Glutamatergic neuron (in vitro differentiated cells): Measurements from ENCODE around the gene COMMD10. TPM values are rescaled to one million over a fixed set of nuclear protein-coding genes. Genes with fewer than 3 reads are reported as not detected.

ENCODE experiments used
- DNase-seq: peaks from one replicate; pipeline ENCODE4 v3.0.0; 2022
- H3K27ac Mint-ChIP-seq: one replicate; pipeline ENCODE4 v1.8.0; 2020; ENCODE audit warnings: mild to moderate bottlenecking, mixed read lengths, inconsistent platforms; ENCODE audit not compliant: unreplicated experiment
- H3K27me3 Mint-ChIP-seq: one replicate; pipeline ENCODE4 v1.8.0; 2020; ENCODE audit warnings: mild to moderate bottlenecking, moderate library complexity, mixed read lengths, inconsistent platforms; ENCODE audit not compliant: unreplicated experiment
- H3K36me3 Mint-ChIP-seq: one replicate; pipeline ENCODE4 v1.8.0; 2020; ENCODE audit warnings: mild to moderate bottlenecking, mixed read lengths, inconsistent platforms; ENCODE audit not compliant: unreplicated experiment
- H3K4me1 Mint-ChIP-seq: one replicate; pipeline ENCODE4 v1.8.0; 2020; ENCODE audit warnings: mild to moderate bottlenecking, low read depth, mixed read lengths, inconsistent platforms; ENCODE audit not compliant: unreplicated experiment
- H3K4me3 Mint-ChIP-seq: one replicate; pipeline ENCODE4 v1.8.0; 2020; ENCODE audit warnings: mild to moderate bottlenecking, mixed read lengths, inconsistent platforms; ENCODE audit not compliant: unreplicated experiment
- H3K9me3 Mint-ChIP-seq: one replicate; pipeline ENCODE4 v1.8.0; 2020; ENCODE audit warnings: mild to moderate bottlenecking, moderate library complexity, mixed read lengths, inconsistent platforms; ENCODE audit not compliant: unreplicated experiment
- CTCF ChIP-seq: fragments of 200-600 bp; sonication (generic); IDR thresholded peaks from one replicate; pipeline ENCODE4 v1.5.0; 2021; ENCODE audit not compliant: partially characterized antibody, unreplicated experiment
- total RNA-seq: library from RNA; stranded (reverse); fragmentation: NEBNext Ultra II Directional; extraction: Animal tissue kit (Norgen Biotek cat#: 25700); gene quantifications from one replicate; pipeline ENCODE4 v1.2.1, GENCODE V29; 2021; ENCODE audit not compliant: unreplicated experiment

The COMMD10 gene
- total RNA-seq, 1 donor from 2014 or later, result 22.9 TPM

- Mint-ChIP-seq H3K4me3 (no peak overlapping the region), H3K4me1 (no peaks in the 10 kb centered on the region), H3K9me3 (peaks cover 6% of the 10 kb centered on the region), H3K36me3 (peaks cover 46% of the 10 kb centered on the region), H3K27ac (no peak overlapping the region), H3K27me3 (no peaks in the 10 kb centered on the region)
- no peak for TF ChIP-seq CTCF
- DNase-seq, result no peak
Observed at GRCh38 chr5:116306846-116307245, 222.0 kb downstream of the COMMD10 start.

DNA sequence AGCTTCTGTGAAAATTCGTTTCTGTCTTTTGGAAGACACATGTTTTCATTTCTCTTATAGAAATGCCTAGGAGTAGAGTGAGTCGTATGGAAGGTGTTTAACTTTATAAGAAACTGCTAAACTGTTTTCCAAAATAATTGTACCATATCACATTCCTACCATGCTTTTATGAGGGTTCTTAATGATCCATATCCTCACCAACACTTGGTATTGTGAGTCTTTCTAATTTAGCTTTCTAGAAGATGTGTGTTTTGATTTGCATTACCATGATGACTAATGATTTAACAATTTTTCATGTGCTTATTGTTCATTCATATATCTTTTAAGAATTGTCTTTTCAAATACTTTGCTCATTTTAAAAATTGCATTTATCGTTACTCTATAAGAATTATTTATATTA is 223.6 kb downstream of the COMMD10 start:
- H3K27ac Mint-ChIP-seq, result no peak overlapping the region
- no peak for DNase-seq
- no peaks in the 10 kb centered on the region for H3K4me1 Mint-ChIP-seq
- TF ChIP-seq CTCF, result no peak
- no peaks in the 10 kb centered on the region for H3K27me3 Mint-ChIP-seq
- peaks cover 46% of the 10 kb centered on the region for H3K36me3 Mint-ChIP-seq
- H3K4me3 Mint-ChIP-seq, result no peak overlapping the region
- peaks cover 6% of the 10 kb centered on the region for H3K9me3 Mint-ChIP-seq

- DNase-seq, result no peak
- Mint-ChIP-seq H3K4me3 (no peak overlapping the region), H3K36me3 (peaks cover 29% of the 10 kb centered on the region), H3K27me3 (no peaks in the 10 kb centered on the region), H3K9me3 (no peaks in the 10 kb centered on the region), H3K4me1 (no peaks in the 10 kb centered on the region), H3K27ac (no peak overlapping the region)
- no peak for TF ChIP-seq CTCF
Observed at GRCh38 chr5:116313366-116313765, 228.5 kb downstream of the COMMD10 start.

DNA sequence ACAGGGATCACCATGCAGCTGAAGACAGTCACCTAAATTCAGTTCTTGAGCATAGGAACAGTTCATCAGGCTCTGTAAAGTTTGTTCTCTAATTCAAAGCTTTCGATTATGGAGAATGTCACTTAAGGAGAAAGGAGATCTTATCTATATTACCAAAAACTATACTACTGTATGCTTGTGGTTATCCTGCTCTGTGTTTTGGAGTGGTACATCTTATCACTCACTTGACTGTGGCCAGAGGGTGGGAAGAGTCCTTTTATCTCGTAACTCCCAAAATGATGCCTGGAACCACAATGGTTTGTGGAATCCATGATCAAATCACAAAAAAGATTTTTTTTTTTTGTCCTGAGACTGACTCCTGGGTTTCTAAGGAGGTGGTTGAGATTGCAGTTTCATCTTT is 230.7 kb downstream of the COMMD10 start:
- no peaks in the 10 kb centered on the region for H3K4me1 Mint-ChIP-seq
- H3K9me3 Mint-ChIP-seq, result no peaks in the 10 kb centered on the region
- TF ChIP-seq CTCF, result no peak
- H3K27me3 Mint-ChIP-seq, result no peaks in the 10 kb centered on the region
- H3K4me3 Mint-ChIP-seq, result no peak overlapping the region
- DNase-seq, result no peak
- H3K36me3 Mint-ChIP-seq, result peaks cover 27% of the 10 kb centered on the region
- no peak overlapping the region for H3K27ac Mint-ChIP-seq

DNA sequence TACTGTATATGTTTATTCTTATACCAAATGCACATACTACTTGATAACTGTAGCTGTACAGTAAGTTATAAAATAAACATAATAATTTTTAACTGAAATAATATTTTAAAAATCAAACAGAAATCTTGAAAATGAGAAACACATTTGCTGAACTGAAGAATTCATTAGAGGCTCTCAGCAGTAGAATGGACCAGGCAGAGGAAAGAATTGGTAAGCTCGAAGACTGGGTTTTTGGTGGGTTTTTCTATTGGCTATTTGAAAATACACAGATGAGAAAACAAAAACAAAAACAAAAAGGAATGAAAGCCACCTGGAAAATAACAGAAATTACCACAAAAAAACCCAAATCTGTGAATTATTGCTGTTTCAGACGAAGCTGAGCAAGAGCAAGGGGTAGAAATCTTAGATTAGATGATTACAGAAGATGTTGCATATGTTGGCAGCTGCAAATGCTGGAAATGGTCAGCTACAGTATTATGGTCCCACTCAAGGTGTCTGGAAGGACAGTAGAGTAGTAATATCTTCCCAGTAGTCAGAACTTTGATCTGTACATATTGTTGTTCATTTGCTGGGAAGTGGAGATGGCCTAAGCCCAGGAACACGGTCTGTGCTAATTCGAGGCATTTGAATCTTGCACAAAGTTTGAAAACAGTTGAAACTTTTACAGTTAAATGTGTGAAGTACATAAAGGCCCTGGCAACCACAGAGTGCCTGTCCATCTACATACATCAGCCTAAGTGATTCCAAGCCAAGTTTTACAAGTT is 233.4 kb downstream of the COMMD10 start:
- no peak for TF ChIP-seq CTCF
- H3K27ac Mint-ChIP-seq, result no peak overlapping the region
- no peaks in the 10 kb centered on the region for H3K4me1 Mint-ChIP-seq
- no peak for DNase-seq
- H3K4me3 Mint-ChIP-seq, result no peak overlapping the region
- no peaks in the 10 kb centered on the region for H3K9me3 Mint-ChIP-seq
- peaks cover 24% of the 10 kb centered on the region for H3K36me3 Mint-ChIP-seq
- H3K27me3 Mint-ChIP-seq, result no peaks in the 10 kb centered on the region
